Left forelimb (tissue), 1 donor: ENCODE results near the gene SNX19.

Experiments
- DNase-seq: peaks from one replicate; pipeline ENCODE4 v3.0.0-alpha.2; 2018; ENCODE audit warnings: low spot score

The SNX19 gene

DNA sequence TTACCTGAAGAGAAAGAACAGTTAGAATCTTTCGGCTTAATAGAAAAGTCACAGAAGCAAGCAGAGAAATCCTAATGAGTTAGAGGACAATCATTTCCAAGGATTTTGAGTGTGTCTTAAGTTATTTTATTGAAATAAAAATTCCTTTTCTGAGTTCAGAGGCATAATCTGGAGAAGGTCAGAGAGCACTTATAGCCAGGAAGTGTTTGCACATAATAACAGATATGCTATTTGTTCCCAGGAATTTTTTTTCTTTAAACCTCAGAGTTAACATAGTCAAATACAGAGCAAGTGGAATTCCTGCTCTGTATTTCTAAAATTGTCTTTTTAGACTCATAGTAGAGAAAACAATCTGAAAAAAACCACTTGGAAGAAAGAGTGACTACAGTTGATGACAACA, 74.3 kb downstream of the SNX19 start:
- no peak for DNase-seq

DNA sequence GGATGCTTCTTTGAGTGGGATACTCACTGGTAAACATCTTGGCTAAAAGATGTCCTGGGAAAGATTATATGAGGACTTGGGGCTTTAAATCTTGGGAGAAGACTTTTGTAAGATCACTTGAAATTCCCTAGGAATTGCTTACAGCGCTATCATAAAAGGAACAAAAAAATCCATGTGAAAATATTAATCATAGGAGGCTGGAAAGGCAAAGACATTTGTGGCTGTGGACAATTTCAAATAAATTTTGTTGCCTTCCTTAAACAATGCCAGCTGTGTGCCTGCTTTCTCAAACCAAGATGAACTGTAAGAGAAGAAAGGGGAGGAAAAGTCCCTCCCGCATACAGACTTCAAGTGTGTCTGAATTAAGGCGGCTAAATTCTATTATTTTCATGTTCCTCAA, 75.6 kb downstream of the SNX19 start:
- DNase-seq, result no peak

DNA sequence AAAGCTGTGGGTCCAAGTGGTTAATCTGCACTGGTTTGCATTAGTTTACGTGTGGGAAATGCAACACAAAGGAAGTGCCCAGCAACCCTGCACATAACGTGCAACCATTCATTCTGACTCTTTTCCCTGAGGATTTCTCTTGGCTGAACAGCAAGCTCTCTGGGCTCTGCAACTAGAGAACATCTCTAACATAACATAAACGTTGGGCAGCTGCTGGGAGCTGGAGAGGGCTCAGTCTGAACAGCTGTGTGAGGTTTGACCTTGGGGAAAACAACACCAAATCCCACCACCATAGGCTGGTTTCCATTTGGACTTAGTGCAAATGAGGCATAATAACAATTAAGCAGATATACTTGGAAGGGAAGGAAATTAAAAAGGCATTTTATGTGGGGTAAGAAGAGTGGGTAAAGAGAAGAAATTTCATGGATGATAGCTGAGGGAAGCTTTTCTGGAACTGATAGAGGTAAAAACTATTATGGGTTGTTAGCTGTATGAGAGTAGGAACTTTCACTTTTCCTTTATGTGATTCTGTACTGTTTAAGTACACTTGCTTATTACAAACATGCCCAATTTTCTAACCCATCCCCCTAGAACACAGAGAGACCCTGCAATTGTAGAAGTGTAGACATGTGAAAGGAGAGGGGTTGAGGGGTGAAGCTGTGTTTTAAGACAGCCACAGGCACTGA, 76.2 kb downstream of the SNX19 start:
- no peak for DNase-seq

DNA sequence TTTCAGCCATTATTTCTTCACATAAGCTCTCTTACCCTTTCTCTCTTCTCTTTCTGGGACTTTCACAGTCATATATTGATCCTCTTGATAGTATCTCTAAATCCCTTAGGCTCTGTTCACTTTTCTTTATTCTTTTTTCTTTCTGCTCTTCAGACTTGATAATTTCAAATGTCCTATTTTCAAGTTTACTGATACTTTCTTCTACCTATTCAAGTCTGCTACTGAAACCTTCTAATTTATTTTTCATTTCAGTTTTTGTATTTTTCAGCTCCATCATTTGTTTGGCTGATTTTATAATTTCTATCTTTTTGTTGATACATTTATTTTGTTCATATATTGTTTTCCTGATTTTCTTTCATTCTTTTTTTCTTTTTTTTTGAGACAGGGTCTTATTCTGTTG, 79.1 kb downstream of the SNX19 start:
- DNase-seq, result no peak

DNA sequence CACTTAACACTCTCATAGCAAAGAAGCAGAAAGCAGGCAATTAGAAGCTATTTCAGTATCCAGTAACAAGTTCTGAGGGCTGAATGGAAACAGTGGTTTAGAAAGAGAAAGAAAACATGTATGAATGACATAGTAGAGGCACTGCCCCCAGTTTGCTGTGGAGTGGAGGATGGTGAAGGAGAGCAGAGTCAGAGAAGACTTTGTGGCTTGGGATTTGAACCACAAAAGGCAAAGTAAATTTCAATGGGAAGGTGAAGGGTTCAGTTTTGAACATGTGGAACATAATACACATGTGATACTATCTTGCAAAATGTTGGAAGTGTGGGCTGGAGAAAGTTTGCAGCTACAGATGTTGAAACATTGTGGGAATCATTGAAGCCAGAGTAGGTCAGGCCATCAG, 81.4 kb downstream of the SNX19 start:
- no peak for DNase-seq

DNA sequence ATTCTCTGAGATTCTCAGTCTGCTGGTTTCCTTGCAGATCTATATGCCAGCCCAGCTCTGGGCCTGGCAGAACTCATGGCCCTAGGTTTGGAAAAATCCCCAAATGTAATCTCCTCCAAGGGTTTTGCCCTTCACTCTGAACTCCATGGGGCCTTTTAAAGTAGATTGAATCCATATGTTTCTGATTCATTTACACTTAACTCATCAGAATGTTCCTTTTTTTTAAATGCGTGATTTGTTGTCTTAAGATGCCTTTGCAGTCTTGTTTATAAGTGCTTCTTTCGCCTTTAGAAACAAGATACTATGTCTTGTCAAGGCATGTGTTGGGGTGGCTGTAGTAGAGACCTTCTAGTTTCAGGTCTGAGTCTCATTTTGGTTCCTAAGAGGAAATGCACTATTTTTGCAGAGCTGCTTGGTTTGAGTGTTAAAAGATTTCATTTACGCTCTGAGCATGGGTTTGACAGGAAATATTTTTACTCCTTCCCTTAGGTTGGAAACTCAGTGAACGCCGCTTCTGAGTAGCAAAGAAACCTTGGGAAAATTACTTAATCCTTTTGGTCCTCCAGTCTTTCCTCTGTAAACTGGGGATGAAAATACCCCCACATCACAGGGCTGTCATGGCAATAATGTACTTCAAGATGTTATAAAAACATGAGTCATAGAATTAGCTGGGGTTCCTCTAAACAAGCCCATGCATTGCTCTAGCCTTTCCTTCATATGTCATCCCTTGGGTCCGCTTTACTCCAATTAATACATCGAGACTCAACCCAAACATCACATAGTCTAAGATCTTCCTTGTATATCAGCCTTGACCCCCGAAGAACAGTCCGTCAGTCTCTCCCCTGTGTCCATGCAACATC, 83.5 kb downstream of the SNX19 start:
- no peak for DNase-seq

DNA sequence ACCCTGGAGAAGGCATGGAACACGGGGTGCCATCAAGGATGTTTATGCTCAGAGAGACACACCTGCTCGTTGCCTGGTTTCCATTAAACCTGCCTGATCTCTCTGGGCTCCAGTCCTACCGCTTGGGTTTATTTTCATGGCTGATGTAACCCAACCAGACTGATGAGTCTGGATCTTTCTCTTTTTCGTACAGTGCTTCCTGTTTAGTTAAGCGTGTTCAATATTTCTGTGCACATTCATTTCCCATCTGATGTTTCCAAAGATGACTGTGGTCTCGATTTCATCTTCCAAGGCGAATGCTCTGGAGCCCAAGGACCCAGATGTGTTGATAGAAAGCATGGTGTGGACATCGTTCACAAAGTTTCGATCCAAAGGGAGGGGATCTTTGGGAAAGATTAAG, 84.3 kb downstream of the SNX19 start:
- DNase-seq, result no peak

DNA sequence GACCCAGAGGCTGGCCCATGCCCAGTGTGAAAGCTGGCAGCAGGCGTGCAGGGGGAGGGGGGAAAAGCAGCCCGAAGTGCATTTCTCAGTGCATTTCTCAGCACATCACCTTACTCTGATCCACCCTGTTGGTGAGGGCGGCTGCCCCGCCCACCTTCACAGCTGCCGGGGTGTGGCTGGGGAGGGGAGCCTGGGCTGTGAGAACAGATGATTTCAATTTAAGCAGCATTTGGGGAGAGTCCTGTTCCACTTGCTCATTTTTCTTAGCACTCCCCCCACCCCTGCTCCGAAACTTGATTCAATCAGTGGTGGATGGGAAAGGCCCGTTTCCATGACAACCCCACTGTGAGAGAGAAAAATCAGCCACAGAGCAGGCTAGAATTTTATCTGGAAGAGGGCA, 84.8 kb downstream of the SNX19 start:
- DNase-seq, result peak; percentile 83

DNA sequence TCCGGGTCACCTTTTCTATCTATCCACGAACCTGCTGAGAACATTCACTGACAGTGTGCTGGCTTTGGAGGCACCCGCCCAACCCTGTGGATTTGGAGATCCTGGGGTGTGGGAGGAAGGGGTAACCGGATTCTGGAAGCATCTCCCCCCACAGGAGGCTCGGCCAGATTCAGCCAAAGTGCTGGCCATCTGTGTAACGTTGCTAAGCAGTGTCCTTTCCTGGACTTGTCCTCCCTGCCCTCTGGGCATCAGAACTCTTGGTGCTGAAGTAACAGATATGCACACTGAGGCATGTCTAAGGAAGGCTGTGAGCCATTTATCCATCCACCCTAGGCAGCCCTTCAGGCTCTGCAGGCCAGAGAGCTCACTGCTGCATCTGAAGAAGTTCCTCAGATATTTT, 85.7 kb downstream of the SNX19 start:
- DNase-seq, result peak; percentile 87

DNA sequence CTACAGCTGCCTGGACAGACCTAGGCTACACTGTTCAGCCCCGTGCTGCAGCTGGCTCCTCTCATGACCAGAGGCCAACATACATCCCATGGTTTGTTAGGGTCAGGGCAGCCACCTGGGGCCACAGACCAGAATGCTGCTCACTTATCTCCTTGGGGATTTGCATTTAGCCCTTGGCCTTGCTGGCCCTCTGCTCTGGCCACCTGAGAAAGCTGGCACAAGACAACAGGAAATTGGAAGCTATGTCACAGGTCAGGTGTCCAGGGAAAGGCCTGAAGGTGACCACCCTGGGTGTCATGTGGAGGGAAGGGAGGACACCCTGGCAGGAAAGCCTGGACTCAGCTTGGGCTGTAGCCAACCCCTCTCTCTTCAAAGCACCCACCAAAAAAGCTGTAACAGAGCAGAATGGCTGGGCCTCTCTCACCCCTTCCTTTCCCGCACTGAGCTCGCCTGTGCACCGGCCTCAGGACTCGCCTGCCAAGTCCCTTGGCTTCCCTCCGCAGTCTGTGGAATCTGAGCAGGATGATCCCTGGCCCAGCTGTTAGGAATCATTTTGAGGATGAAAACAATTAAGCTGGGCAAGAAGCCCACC, 86.3 kb downstream of the SNX19 start:
- peak; percentile 90 for DNase-seq

DNA sequence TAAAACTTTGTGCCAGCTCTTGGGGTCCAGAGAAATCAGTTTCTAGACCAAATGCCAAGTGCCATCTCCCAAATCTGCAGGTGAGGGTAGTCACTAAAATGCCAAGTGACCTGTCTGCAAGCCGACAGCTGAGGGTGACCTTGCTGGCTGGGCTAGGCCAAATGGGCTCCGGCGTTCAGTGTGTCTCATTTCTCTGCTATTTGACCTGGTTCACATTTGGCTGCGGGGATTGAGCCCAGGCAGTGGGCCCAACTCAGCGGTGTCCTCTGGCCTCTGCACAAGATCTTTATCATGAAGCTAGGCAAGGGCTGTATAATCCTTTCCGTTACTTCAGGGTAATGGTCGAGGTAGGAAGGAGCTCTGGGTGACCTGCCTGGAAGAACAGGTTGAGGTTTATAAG, 87.5 kb downstream of the SNX19 start:
- DNase-seq, result no peak

DNA sequence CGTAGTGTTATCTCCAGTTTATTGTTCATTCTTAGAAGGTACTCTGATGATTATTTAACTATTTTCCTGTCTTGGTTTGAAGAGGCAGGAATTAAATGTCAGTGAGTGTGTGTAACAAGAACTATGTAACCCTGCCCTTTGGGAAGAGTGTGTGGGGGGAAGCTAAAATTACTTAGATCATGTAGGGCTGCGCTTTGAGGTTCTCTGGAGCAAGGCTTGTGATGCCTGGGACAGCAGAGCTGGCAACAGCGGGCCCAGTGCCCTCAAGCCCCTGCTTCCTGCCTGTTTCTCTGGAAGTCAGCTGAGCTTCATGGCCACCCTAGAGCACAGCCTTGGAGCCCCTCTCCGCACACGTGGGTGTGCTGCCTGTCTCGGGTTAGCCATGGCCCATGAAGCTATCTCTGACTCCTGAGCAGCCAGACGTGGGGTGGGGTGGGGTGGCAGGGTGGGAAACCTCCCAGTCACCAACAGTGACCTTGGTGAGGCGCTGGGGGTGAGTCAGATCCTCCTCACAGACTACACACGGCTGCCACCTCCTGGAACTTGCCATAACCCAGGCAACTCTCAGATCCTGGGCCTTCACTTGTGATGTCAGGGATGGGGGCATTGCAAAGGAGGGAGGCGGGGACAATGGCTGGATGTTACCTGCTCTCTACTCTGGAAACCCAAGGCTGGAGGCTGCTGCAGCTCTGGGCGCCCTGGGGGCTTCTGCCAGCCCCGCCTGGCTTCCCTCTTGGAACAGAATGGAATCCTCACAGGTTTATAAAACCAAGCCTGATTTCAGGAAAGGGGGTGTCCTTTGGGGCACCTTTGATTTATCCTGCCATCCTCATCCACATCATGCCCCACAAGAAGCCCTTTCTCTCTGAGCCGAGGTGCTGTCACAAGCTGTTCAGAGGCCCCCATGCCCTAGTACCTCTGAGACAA, 88.6 kb downstream of the SNX19 start:
- peak; percentile 80 for DNase-seq

DNA sequence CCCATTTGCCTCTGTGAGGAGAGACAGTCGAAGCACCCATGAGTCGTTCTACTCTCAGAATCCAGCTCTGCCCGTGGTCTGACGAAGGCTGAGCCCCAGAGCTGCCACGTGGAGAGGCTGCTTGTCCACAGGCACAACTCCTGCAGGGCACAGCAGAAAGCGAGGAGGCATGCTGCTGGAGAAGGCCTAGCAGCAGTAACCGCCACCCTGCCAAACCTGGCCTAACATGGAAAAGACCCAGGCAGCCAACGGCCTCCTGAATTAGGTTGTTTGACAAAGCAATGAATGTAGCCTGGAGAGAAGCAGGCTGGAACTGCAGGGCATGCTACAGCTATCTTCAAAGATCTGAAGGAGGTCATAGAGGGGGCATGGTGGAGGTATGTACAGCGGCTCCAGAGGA, 89.7 kb downstream of the SNX19 start:
- no peak for DNase-seq

DNA sequence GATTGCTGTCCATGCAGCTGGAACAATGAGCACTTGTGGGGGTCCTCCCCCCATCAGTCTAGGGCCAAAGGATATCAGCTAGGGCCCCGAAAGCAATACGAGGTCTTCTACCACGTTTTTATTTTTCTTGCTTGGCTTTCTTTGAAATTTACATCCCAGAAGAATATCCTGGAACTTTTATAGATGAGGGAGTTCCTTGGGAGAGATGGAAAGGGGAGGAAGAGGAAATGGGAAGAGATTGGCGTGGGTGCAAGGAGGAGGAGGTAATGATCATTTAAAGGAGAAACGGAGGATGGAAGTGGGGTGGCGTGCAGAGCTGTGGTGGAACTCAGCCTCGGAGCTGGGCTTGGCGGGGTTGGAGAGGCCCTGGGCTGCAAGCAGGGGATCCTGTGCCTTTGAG, 90.3 kb downstream of the SNX19 start:
- no peak for DNase-seq

DNA sequence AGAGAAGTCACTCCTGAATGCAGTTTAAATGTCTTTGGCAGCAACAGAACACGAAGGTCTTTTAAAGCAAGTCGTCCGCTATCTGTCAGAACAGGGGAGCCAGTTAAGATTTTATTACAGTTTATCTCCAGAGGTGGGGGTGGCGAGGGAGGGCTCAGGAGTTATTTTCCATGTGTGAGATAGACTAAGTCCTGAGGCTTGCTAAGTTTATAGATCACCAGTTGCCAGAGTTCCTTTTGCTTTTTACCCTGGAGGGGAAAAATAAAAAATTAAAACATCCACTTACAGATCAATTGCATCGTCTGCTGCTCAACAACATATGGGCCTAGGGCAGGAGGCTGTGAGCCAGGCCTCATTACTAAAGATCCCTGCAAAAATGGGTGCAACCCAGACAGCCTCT, 90.7 kb downstream of the SNX19 start:
- DNase-seq, result no peak
